NCI-H2081 treated with DMSO at 0.1 percent for 48 hours (cell line): Measurements from ENCODE around the gene PRRC1.

ENCODE experiments used
- DNase-seq: peaks from one replicate; lab custom pipeline; 2025; lab: John Stamatoyannopoulos, UW

Gene PRRC1

GRCh38 chr5:127580731-127581130 is 63.3 kb downstream of the PRRC1 start:
- DNase-seq = no peak

- DNase-seq = no peak
Measured at GRCh38 chr5:127581450-127581849, 64.0 kb downstream of the PRRC1 start.

- DNase-seq = no peak
Measured at GRCh38 chr5:127582773-127583370, 65.4 kb downstream of the PRRC1 start.

- no peak for DNase-seq
Measured at GRCh38 chr5:127583866-127584265, 66.4 kb downstream of the PRRC1 start.

- DNase-seq = no peak
Measured at GRCh38 chr5:127585661-127586060, 68.2 kb downstream of the PRRC1 start.

- no peak for DNase-seq
Measured at GRCh38 chr5:127586066-127586770, 68.8 kb downstream of the PRRC1 start.

GRCh38 chr5:127586811-127587210 is 69.4 kb downstream of the PRRC1 start:
- DNase-seq = no peak

- DNase-seq = no peak
Measured at GRCh38 chr5:127587246-127587917, 69.9 kb downstream of the PRRC1 start.

GRCh38 chr5:127588368-127588767 is 70.9 kb downstream of the PRRC1 start:
- DNase-seq = no peak

- DNase-seq = no peak
Measured at GRCh38 chr5:127589309-127590030, 72.0 kb downstream of the PRRC1 start.

- DNase-seq = no peak
Measured at GRCh38 chr5:127590156-127590722, 72.8 kb downstream of the PRRC1 start.

- DNase-seq = no peak
Measured at GRCh38 chr5:127595484-127596368, 78.3 kb downstream of the PRRC1 start.

GRCh38 chr5:127596501-127596900 is 79.1 kb downstream of the PRRC1 start:
- no peak for DNase-seq

GRCh38 chr5:127599320-127599719 is 81.9 kb downstream of the PRRC1 start:
- no peak for DNase-seq

GRCh38 chr5:127599847-127600246 is 82.4 kb downstream of the PRRC1 start:
- no peak for DNase-seq

- no peak for DNase-seq
Measured at GRCh38 chr5:127601111-127601510, 83.7 kb downstream of the PRRC1 start.

- no peak for DNase-seq
Measured at GRCh38 chr5:127601601-127602000, 84.2 kb downstream of the PRRC1 start.

- DNase-seq = no peak
Measured at GRCh38 chr5:127602481-127602880, 85.0 kb downstream of the PRRC1 start.

GRCh38 chr5:127602896-127603844 is 85.7 kb downstream of the PRRC1 start:
- no peak for DNase-seq
